Upper lobe of right lung (tissue), 1 donor: ENCODE measurements around the gene CDK14. TPM values are rescaled to one million over a fixed set of nuclear protein-coding genes. Genes with fewer than 3 reads are reported as not detected.

Experiments
- ATAC-seq: fragments of 200-7000 bp; cut with Tn5 transposase; one replicate; pipeline ENCODE4 v1.9.1; 2020; ENCODE audit warnings: mild to moderate bottlenecking, moderate library complexity
- DNase-seq: peaks from one replicate; pipeline ENCODE4 v3.0.0-alpha.2; 2020
- H3K27ac ChIP-seq: fragments of 200-600 bp; one replicate; pipeline ENCODE4 v1.8.0; 2022
- H3K27me3 ChIP-seq: fragments of 200-600 bp; one replicate; pipeline ENCODE4 v1.8.0; 2022; ENCODE audit warnings: mild to moderate bottlenecking
- H3K36me3 ChIP-seq: fragments of 200-600 bp; one replicate; pipeline ENCODE4 v1.8.0; 2022
- H3K4me1 ChIP-seq: fragments of 200-600 bp; one replicate; pipeline ENCODE4 v1.8.0; 2022
- H3K4me3 ChIP-seq: fragments of 200-600 bp; one replicate; pipeline ENCODE4 v1.8.0; 2022; ENCODE audit warnings: mild to moderate bottlenecking
- H3K9me3 ChIP-seq: fragments of 200-600 bp; one replicate; pipeline ENCODE4 v1.8.0; 2022
- intact Hi-C: fragments of 100-400 bp; cut with DNase I; formaldehyde crosslinking; loops from one replicate; pipeline ENCODE4 v1.11.0; 2022
- total RNA-seq: library from RNA; stranded (reverse); fragmentation: NEBNext Ultra II Directional; extraction: Animal tissue kit (Norgen Biotek cat#: 25700); gene quantifications from one replicate; pipeline ENCODE4 v1.2.1, GENCODE V29; 2021
- TF ChIP-seq, protein P1 (sequence below): fragments of 200-600 bp; IDR thresholded peaks from one replicate; pipeline ENCODE4 v1.8.0; 2022; ENCODE audit warnings: antibody characterized with exemption
- donor health status: DM: no; HTN: yes; CAD: no; lungs with severe emphysema.

CDK14 gene
- total RNA-seq, 1 donor from 2014 or later = 47.2 TPM

DNA sequence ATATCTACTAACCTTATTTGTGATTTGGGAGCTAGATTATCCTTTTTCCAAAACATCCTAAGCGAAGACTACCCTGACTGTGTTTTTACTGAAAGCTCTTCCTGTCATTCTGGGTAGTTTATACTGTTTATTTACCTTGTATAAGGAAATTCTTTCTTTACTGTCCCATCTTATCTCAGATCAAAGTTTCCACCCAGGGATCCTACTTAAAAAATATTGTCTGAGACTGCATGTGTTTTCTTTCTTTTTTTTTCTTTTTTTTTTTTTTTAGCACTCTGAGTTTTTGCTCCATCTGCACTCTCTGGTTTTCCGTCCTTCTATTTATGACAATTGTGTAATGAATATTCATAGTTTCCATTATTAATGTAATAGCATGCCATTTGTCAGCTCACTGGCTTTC, 26.5 kb downstream of the CDK14 start:
- no peaks in the 10 kb centered on the region for H3K36me3 ChIP-seq
- TF ChIP-seq, protein P1, sequence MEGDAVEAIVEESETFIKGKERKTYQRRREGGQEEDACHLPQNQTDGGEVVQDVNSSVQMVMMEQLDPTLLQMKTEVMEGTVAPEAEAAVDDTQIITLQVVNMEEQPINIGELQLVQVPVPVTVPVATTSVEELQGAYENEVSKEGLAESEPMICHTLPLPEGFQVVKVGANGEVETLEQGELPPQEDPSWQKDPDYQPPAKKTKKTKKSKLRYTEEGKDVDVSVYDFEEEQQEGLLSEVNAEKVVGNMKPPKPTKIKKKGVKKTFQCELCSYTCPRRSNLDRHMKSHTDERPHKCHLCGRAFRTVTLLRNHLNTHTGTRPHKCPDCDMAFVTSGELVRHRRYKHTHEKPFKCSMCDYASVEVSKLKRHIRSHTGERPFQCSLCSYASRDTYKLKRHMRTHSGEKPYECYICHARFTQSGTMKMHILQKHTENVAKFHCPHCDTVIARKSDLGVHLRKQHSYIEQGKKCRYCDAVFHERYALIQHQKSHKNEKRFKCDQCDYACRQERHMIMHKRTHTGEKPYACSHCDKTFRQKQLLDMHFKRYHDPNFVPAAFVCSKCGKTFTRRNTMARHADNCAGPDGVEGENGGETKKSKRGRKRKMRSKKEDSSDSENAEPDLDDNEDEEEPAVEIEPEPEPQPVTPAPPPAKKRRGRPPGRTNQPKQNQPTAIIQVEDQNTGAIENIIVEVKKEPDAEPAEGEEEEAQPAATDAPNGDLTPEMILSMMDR = no peak
- no peaks in the 10 kb centered on the region for H3K27me3 ChIP-seq
- H3K4me3 ChIP-seq = no peak overlapping the region
- intact Hi-C loops = no loop called here
- H3K27ac ChIP-seq = no peak overlapping the region
- ATAC-seq (no peak), DNase-seq (no peak)
- H3K4me1 ChIP-seq = peaks cover 44% of the 10 kb centered on the region
- no peaks in the 10 kb centered on the region for H3K9me3 ChIP-seq

DNA sequence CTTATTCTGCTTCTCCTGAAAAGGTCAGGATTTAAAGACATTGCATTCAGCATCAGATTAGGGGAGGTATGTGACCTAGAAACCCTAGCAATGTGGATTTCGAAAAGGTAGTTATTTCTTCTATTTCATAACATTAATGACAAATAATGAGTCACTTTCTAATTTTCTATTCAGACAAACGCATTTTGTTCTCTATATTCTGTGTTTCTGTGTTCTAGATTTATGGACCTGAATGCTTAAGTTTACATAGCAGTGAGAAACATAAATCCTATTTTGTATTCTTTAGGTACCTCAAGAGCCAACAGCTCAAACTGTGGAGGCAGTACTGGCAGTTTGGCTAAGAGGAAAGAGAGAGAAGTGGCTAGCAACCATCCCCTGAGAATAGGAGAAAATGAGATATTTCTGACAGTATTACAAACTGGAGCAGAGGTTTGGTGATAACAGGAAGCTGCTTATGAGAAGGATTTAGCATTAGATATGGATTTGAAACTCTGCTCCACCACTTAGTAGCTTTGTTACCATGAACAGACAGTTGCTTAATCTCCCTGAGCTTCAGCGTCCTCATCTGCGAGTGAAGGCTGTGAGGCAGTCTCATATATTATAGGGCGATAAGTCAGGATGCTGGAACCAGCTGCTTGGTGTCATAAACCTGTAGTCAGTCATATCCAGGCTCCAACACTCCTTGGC, 28.2 kb downstream of the CDK14 start:
- no peak overlapping the region for H3K27ac ChIP-seq
- DNase-seq = no peak

DNA sequence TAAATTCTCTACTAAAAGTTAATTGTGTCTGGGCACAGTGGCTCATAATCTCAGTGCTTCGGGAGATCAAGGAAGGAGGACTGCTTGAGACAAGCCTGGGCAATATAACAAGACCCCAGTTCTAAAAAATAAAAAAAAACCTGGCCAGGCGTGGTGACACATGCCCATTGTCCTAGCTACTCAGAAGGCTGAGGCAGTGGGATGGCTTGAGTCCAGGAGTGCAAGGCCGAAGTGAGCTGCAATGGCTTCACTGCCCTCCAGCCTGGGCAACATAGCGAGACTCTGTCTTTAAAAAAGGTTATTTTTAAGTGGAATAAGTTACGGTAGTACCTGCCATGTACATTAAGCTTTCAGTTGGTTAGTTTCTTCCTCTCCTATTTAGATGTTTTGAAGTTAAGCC, 28.9 kb downstream of the CDK14 start:
- intact Hi-C loops = loop anchor here (5.0 kb wide), 1 partner anchor 168 kb away; no protein-coding TSS in a partner anchor
- H3K4me1 ChIP-seq = peaks cover 34% of the 10 kb centered on the region

More for the DNA sequence above, 28.2 kb downstream of the CDK14 start:
- TF ChIP-seq, protein P1 = no peak
- peak; percentile 13 for ATAC-seq
- peaks cover 34% of the 10 kb centered on the region for H3K4me1 ChIP-seq
- H3K9me3 ChIP-seq = no peaks in the 10 kb centered on the region
- intact Hi-C loops = no loop called here
- no peaks in the 10 kb centered on the region for H3K27me3 ChIP-seq
- H3K36me3 ChIP-seq = no peaks in the 10 kb centered on the region
- no peak overlapping the region for H3K4me3 ChIP-seq

DNA sequence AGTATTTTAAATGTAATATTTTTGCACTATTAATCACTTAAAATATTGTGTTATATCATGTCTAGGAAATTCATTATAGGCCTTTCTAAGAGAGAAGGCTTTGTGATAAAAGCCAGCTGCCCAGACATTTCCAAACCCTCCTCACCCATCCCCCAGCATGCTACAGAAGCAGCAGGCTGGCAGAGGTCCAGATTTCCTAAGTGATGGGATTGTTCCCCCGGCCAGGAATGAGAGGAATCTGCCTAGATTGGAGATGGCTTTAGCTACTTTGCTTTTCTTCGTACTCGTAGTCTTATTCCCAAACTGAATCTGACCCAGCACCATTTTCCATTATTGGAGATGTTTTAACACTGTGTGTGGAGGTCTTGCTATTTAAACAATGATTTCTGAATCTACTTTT, 29.4 kb downstream of the CDK14 start:
- Histone ChIP-seq H3K4me1 (peaks cover 34% of the 10 kb centered on the region), H3K27me3 (no peaks in the 10 kb centered on the region), H3K9me3 (no peaks in the 10 kb centered on the region), H3K4me3 (no peak overlapping the region), H3K36me3 (no peaks in the 10 kb centered on the region), H3K27ac (no peak overlapping the region)
- intact Hi-C loops = loop anchor here (5.0 kb wide), 1 partner anchor 168 kb away; no protein-coding TSS in a partner anchor
- ATAC-seq = no peak
- DNase-seq = no peak
- TF ChIP-seq, protein P1 = no peak

More for the DNA sequence above, 28.9 kb downstream of the CDK14 start:
- Histone ChIP-seq H3K4me3 (no peak overlapping the region), H3K9me3 (no peaks in the 10 kb centered on the region), H3K36me3 (no peaks in the 10 kb centered on the region), H3K27ac (no peak overlapping the region), H3K27me3 (no peaks in the 10 kb centered on the region)
- TF ChIP-seq, protein P1 = no peak
- DNase-seq (no peak), ATAC-seq (no peak)

DNA sequence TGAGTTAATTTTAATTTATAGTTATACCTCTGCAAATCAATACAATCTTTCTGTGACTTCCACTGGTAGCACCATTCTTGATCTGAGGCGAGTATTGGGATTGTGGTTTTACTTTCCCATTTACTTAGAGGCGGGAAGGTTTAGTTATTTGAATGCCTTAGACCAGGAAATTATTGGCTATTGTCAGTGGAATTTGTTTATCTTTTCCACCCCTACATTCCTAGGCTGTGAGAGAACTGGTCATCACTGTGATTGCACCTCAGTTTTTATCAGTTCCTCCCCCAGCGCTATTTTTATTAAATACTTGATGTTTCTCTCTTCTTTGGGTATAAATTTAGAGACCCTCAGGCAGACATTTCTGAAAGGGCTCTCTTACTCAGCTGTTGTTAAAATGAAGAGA, 29.9 kb downstream of the CDK14 start:
- Histone ChIP-seq H3K27ac (no peak overlapping the region), H3K27me3 (no peaks in the 10 kb centered on the region), H3K4me1 (peaks cover 30% of the 10 kb centered on the region), H3K36me3 (no peaks in the 10 kb centered on the region), H3K4me3 (no peak overlapping the region), H3K9me3 (no peaks in the 10 kb centered on the region)
- intact Hi-C loops = loop anchor here (5.0 kb wide), 1 partner anchor 169 kb away; no protein-coding TSS in a partner anchor
- TF ChIP-seq, protein P1 = no peak
- DNase-seq = no peak
- ATAC-seq = no peak
